H1 (cell line): ENCODE measurements around the gene STK40. TPM values are rescaled to one million over a fixed set of nuclear protein-coding genes. Genes with fewer than 3 reads are reported as not detected.
A peak's percentile ranks its signal among the peaks of the same experiment; 100 is the strongest.

Source experiments
- CTCF ChIA-PET: fragments of 300-600 bp; sonication (Branson Sonifier 250); formaldehyde crosslinking; loops from one replicate; lab custom pipeline; 2021; ENCODE audit not compliant: partially characterized antibody; lab: Charles Lee
- POLR2A ChIA-PET: fragments of 300-600 bp; sonication (Branson Sonifier 250); formaldehyde crosslinking; loops from one replicate; lab custom pipeline; 2021; ENCODE audit warnings: inconsistent platforms; ENCODE audit not compliant: partially characterized antibody; lab: Charles Lee
- DNase-seq, 2 experiments: peaks; one replicate each; pipeline versions ENCODE4 v3.0.0 to v3.0.0-alpha.2; 2010 to 2022; ENCODE audit warnings: low spot score in 2 of 2, low read depth in 1 of 2, mixed read lengths in 1 of 2
- FAIRE-seq: peaks from 2 replicates; lab custom pipeline; 2011; peaks lifted over from hg19 to GRCh38; lab: Jason Lieb, UNC
- H2AFZ ChIP-seq: 2 replicates; pipeline ENCODE4 v1.8.1; 2012; ENCODE audit warnings: low read length, inconsistent platforms
- H2AK5ac ChIP-seq: 2 replicates; pipeline ENCODE4 v1.6.1; 2013; ENCODE audit warnings: low read depth, low read length
- H2BK120ac ChIP-seq: replicated peaks from 2 replicates; pipeline ENCODE3; 2013; ENCODE audit warnings: low read depth, low read length, inconsistent platforms
- H2BK12ac ChIP-seq: 2 replicates; pipeline ENCODE4 v1.6.1; 2013; ENCODE audit warnings: low read depth, low read length
- H2BK15ac ChIP-seq: 2 replicates; pipeline ENCODE4 v1.6.1; 2013; ENCODE audit warnings: low read length
- H2BK20ac ChIP-seq: 2 replicates; pipeline ENCODE4 v1.6.1; 2013; ENCODE audit warnings: low read length
- H2BK5ac ChIP-seq: 2 replicates; pipeline ENCODE4 v1.6.1; 2013; ENCODE audit warnings: low read depth, low read length
- H3K14ac ChIP-seq: 2 replicates; pipeline ENCODE4 v1.6.1; 2013; ENCODE audit warnings: inconsistent platforms; ENCODE audit not compliant: insufficient read length
- H3K18ac ChIP-seq: 2 replicates; pipeline ENCODE4 v1.6.1; 2013; ENCODE audit warnings: low read length; ENCODE audit errors: extremely low read depth
- H3K23ac ChIP-seq: 2 replicates; pipeline ENCODE4 v1.6.1; 2013; ENCODE audit warnings: inconsistent platforms; ENCODE audit not compliant: insufficient read length
- H3K23me2 ChIP-seq: 2 replicates; pipeline ENCODE4 v1.6.1; 2013; ENCODE audit warnings: low read depth, low read length
- H3K27ac ChIP-seq: 2 replicates; pipeline ENCODE4 v1.6.1; 2011; ENCODE audit warnings: low read depth, low read length, inconsistent platforms
- H3K27me3 ChIP-seq, 4 experiments: replicated peaks in 1 of 4; 1 replicate in 1 of 4; 2 replicates in 3 of 4; pipeline versions ENCODE4 v1.6.1 to v1.8.1; 2011 to 2013; ENCODE audit warnings: low read length in 3 of 4, mild to moderate bottlenecking in 3 of 4, inconsistent platforms in 2 of 4, mixed read lengths in 2 of 4, moderate library complexity in 1 of 4; ENCODE audit not compliant: control insufficient read depth in 3 of 4, insufficient read depth in 3 of 4; ENCODE audit errors: extremely low read depth in 1 of 4
- H3K36me3 ChIP-seq, 4 experiments: 2 replicates each; pipeline versions ENCODE4 v1.6.1 to v1.8.1; 2011 to 2013; ENCODE audit warnings: mild to moderate bottlenecking in 4 of 4, low read length in 3 of 4, moderate library complexity in 2 of 4, control low read depth in 1 of 4, inconsistent platforms in 1 of 4; ENCODE audit not compliant: insufficient read depth in 4 of 4, control insufficient read depth in 2 of 4
- H3K4ac ChIP-seq: replicated peaks from 2 replicates; pipeline ENCODE3; 2013; ENCODE audit warnings: low read length, low read depth, mixed read lengths, inconsistent platforms; ENCODE audit not compliant: insufficient read length
- H3K4me1 ChIP-seq, 4 experiments: replicated peaks in 1 of 4; 1 replicate in 1 of 4; 2 replicates in 3 of 4; pipeline versions ENCODE4 v1.6.1 to v1.8.1; 2011 to 2013; ENCODE audit warnings: low read length in 3 of 4, inconsistent platforms in 2 of 4, mixed read lengths in 1 of 4; ENCODE audit not compliant: insufficient read depth in 4 of 4, control insufficient read depth in 3 of 4
- H3K4me2 ChIP-seq, 2 experiments: 2 replicates each; pipeline versions ENCODE4 v1.6.1 to v1.8.1; 2011 to 2013; ENCODE audit warnings: low read depth in 2 of 2, low read length in 2 of 2, control low read depth in 1 of 2, inconsistent platforms in 1 of 2, mild to moderate bottlenecking in 1 of 2; ENCODE audit not compliant: insufficient read depth in 1 of 2
- H3K4me3 ChIP-seq, 4 experiments: fragments of 200-600, 300-600 bp in 1 of 4; sonication (generic), shearing (Covaris generic), sonication (Bioruptor Twin) in 1 of 4; 2 replicates each; pipeline versions ENCODE4 v1.5.1 to v1.8.1; 2011 to 2016; ENCODE audit warnings: low read length in 4 of 4, low read depth in 3 of 4, control low read depth in 2 of 4, inconsistent platforms in 2 of 4, mild to moderate bottlenecking in 2 of 4, mixed read lengths in 1 of 4, moderate library complexity in 1 of 4; ENCODE audit not compliant: insufficient read depth in 2 of 4; ENCODE audit errors: extremely low read depth in 1 of 4
- H3K56ac ChIP-seq: replicated peaks from 2 replicates; pipeline ENCODE3; 2013; ENCODE audit warnings: low read depth, mild to moderate bottlenecking, mixed read lengths, low read length, inconsistent platforms; ENCODE audit not compliant: insufficient read length
- H3K79me1 ChIP-seq: 2 replicates; pipeline ENCODE4 v1.6.1; 2013; ENCODE audit warnings: low read depth, low read length, control low read depth
- H3K79me2 ChIP-seq, 2 experiments: 2 replicates each; pipeline versions ENCODE4 v1.6.1 to v1.8.1; 2012 to 2013; ENCODE audit warnings: low read length in 2 of 2, mild to moderate bottlenecking in 2 of 2, inconsistent platforms in 1 of 2; ENCODE audit not compliant: insufficient read depth in 2 of 2, control insufficient read depth in 1 of 2
- H3K9ac ChIP-seq, 4 experiments: replicated peaks in 1 of 4; 1 replicate in 1 of 4; 2 replicates in 3 of 4; pipeline versions ENCODE4 v1.6.1 to v1.8.1; 2011 to 2013; ENCODE audit warnings: low read depth in 3 of 4, low read length in 3 of 4, control low read depth in 2 of 4, mild to moderate bottlenecking in 2 of 4, moderate library complexity in 2 of 4, inconsistent platforms in 1 of 4; ENCODE audit errors: extremely low read depth in 1 of 4
- H3K9me3 ChIP-seq, 2 experiments: 2 replicates each; pipeline versions ENCODE4 v1.6.1 to v1.8.1; 2012 to 2013; ENCODE audit warnings: mild to moderate bottlenecking in 2 of 2, moderate library complexity in 2 of 2, control low read depth in 1 of 2, inconsistent platforms in 1 of 2, low read depth in 1 of 2, low read length in 1 of 2, mixed read lengths in 1 of 2; ENCODE audit not compliant: insufficient read depth in 2 of 2
- H4K20me1 ChIP-seq, 2 experiments: replicated peaks in 1 of 2; 2 replicates each; pipeline versions ENCODE3 to v1.8.1; 2011 to 2013; ENCODE audit warnings: inconsistent platforms in 2 of 2, low read length in 2 of 2, mild to moderate bottlenecking in 1 of 2; ENCODE audit not compliant: insufficient read depth in 2 of 2, control insufficient read depth in 1 of 2
- H4K5ac ChIP-seq: 2 replicates; pipeline ENCODE4 v1.6.1; 2013; ENCODE audit warnings: low read length, low read depth, mixed read lengths, inconsistent platforms; ENCODE audit not compliant: insufficient read length
- H4K8ac ChIP-seq: 2 replicates; pipeline ENCODE4 v1.8.0; 2013; ENCODE audit warnings: mild to moderate bottlenecking, moderate library complexity, low read length, inconsistent platforms; ENCODE audit not compliant: insufficient read depth; ENCODE audit errors: extremely low read depth
- H4K91ac ChIP-seq: replicated peaks from 2 replicates; pipeline ENCODE3; 2013; ENCODE audit warnings: low read length, mixed read lengths, inconsistent platforms; ENCODE audit not compliant: insufficient read length
- BCL11A ChIP-seq, 2 experiments: IDR thresholded peaks; one replicate each; pipeline ENCODE4 v1.6.1; 2011; ENCODE audit warnings: low read depth in 2 of 2, low read length in 2 of 2, mild to moderate bottlenecking in 2 of 2
- WGBS, 2 experiments: shearing (Covaris generic) in 1 of 2; methylation state at CpG; one replicate each; pipeline versions ENCODE4 v1.1.6 to v1.1.7; 2013 to 2015; ENCODE audit warnings: low lambda C conversion rate in 2 of 2, mixed read lengths in 2 of 2, inconsistent platforms in 1 of 2, low coverage in 1 of 2, missing lambda C conversion rate in 1 of 2; ENCODE audit not compliant: insufficient replicate concordance in 2 of 2, insufficient coverage in 1 of 2, insufficient read length in 1 of 2; ENCODE audit errors: extremely low coverage in 1 of 2, missing lambda C conversion rate in 1 of 2; 5-methylcytosine and 5-hydroxymethylcytosine counted together
- polyA plus RNA-seq, 7 experiments: library from polyadenylated mRNA; depleted of rRNA in 3 of 7; stranded (reverse) in 5 of 7; unstranded in 2 of 7; fragments of >200 nt in 5 of 7; fragments of 200-250 nt in 2 of 7; gene quantifications; 1 replicate in 5 of 7; 2 replicates in 1 of 7; 4 replicates in 1 of 7; pipeline versions ENCODE4 v1.2.1 to v1.2.3, GENCODE V29; 2011 to 2013; ENCODE audit warnings: missing spikeins in 2 of 7, mixed read lengths in 2 of 7
- total RNA-seq: library from RNA; stranded (reverse); fragmentation: NEBNext Ultra II Directional; extraction: Animal tissue kit (Norgen Biotek cat#: 25700); gene quantifications from 2 replicates; pipeline ENCODE4 v1.2.1, GENCODE V29; 2021
- TF ChIP-seq, protein P1 (sequence below): IDR thresholded peaks from 2 replicates; pipeline ENCODE4 v1.6.1; 2011; ENCODE audit warnings: low read depth, mild to moderate bottlenecking, low read length; ENCODE audit not compliant: insufficient read depth

STK40 gene
- total and polyA plus RNA-seq, 2 of the 8 experiments (the other 6 are each of a cell fraction or from before 2014, with no cell fraction given): 13.6 to 28.6 TPM

GRCh38 chr1:36351227-36351977 lies 34.3 kb downstream of the STK40 start:
- peaks cover 0 to 6% (median 0%) of the 10 kb centered on the region in 4 experiments; a peak in 1 of 7 replicates for H3K4me1 ChIP-seq
- no peak overlapping the region for H2AFZ ChIP-seq
- peaks cover 0 to 3% of the 10 kb centered on the region in 2 experiments for H4K20me1 ChIP-seq
- no peak for TF ChIP-seq BCL11A (IDR thresholded peaks at IDR 0.05; ENCODE audit: low read depth in 2 of 2, low read length in 2 of 2)
- TF ChIP-seq, protein P1, sequence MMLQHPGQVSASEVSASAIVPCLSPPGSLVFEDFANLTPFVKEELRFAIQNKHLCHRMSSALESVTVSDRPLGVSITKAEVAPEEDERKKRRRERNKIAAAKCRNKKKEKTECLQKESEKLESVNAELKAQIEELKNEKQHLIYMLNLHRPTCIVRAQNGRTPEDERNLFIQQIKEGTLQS: no peak
- H3K4me2 ChIP-seq: no peak overlapping the region
- H2AK5ac ChIP-seq: no peak overlapping the region
- H3K9ac ChIP-seq: 0 out of 7 replicates have a peak overlapping the region, but pooled peaks of 1 of the 4 experiments have one; percentile 9
- DNase-seq (no peak), FAIRE-seq (no peak)
- peak overlapping the region; percentile 52; the same call in 1 of the 2 replicates for H2BK5ac ChIP-seq
- no peak overlapping the region for H3K27ac ChIP-seq
- no peak overlapping the region for H3K18ac ChIP-seq
- no peak overlapping the region for H3K14ac ChIP-seq
- no peak overlapping the region for H3K4ac ChIP-seq
- no peaks in the 10 kb centered on the region for H3K27me3 ChIP-seq
- H4K91ac ChIP-seq: no peak overlapping the region
- no peak overlapping the region for H2BK20ac ChIP-seq
- H4K5ac ChIP-seq: no peak overlapping the region
- WGBS, 2 experiments: 93% methylated on average over 14 of the region's 14 CpGs; no CpG with 5 or more reads in 1 of the 2 experiments
- H2BK15ac ChIP-seq: peak overlapping the region; percentile 46; the same call in 1 of the 2 replicates
- H3K9me3 ChIP-seq: no peaks in the 10 kb centered on the region
- no peak overlapping the region for H2BK120ac ChIP-seq
- no peaks in the 10 kb centered on the region; the same call in 1 of the 2 replicates for H3K79me1 ChIP-seq
- no peak overlapping the region for H3K23ac ChIP-seq
- H3K56ac ChIP-seq: no peak overlapping the region
- no peaks in the 10 kb centered on the region for H3K79me2 ChIP-seq
- no peak overlapping the region for H3K4me3 ChIP-seq
- POLR2A ChIA-PET: interaction anchor here (0.8 to 4.4 kb wide), 6 partner anchors 9 to 89 kb away, joined by 3 to 19 read pairs (median 4); no protein-coding TSS in a partner anchor
- no peak overlapping the region for H4K8ac ChIP-seq
- CTCF ChIA-PET: interaction anchor here (0.6 to 13.3 kb wide), 10 partner anchors 9 to 218 kb away, joined by 3 to 150 read pairs (median 3); no protein-coding TSS in a partner anchor
- no peak overlapping the region for H2BK12ac ChIP-seq
- H3K36me3 ChIP-seq: peaks cover 4 to 30% (median 16%) of the 10 kb centered on the region in 4 experiments; a peak in 7 of 8 replicates
- no peaks in the 10 kb centered on the region for H3K23me2 ChIP-seq
